ENCODE data around the gene CAPZB.

The CAPZB gene

GRCh38 chr1:19369396-19370090, 115.8 kb downstream of the CAPZB start:
- Histone ChIP-seq H3K4me3 (ENCODE audit: low read length) (no peak overlapping the region), H3K9me3 (ENCODE audit: low read length) (no peaks in the 10 kb centered on the region), H3K4me1 (ENCODE audit: insufficient read depth, low read length) (no peaks in the 10 kb centered on the region), H3K36me3 (ENCODE audit: insufficient read depth, low read length) (peaks cover 18% of the 10 kb centered on the region), H2AFZ (ENCODE audit: low read depth, low read length) (no peak overlapping the region), H3K27me3 (ENCODE audit: insufficient read depth, low read length) (no peaks in the 10 kb centered on the region)

- no peaks in the 10 kb centered on the region for H3K4me1 ChIP-seq (ENCODE audit: insufficient read depth, low read length)
- no peaks in the 10 kb centered on the region for H3K27me3 ChIP-seq (ENCODE audit: insufficient read depth, low read length)
- no peak overlapping the region for H3K4me3 ChIP-seq (ENCODE audit: low read length)
- no peak overlapping the region for H2AFZ ChIP-seq (ENCODE audit: low read depth, low read length)
- H3K9me3 ChIP-seq (ENCODE audit: low read length) = no peaks in the 10 kb centered on the region
- peaks cover 14% of the 10 kb centered on the region for H3K36me3 ChIP-seq (ENCODE audit: insufficient read depth, low read length)
These were observed 116.4 kb downstream of the CAPZB start for GRCh38 chr1:19368964-19369363.

GRCh38 chr1:19368050-19368449, 117.3 kb downstream of the CAPZB start:
- Histone ChIP-seq H3K4me1 (ENCODE audit: insufficient read depth, low read length) (no peaks in the 10 kb centered on the region), H3K9me3 (ENCODE audit: low read length) (no peaks in the 10 kb centered on the region), H3K36me3 (ENCODE audit: insufficient read depth, low read length) (peaks cover 11% of the 10 kb centered on the region)

GRCh38 chr1:19367584-19368041, 117.7 kb downstream of the CAPZB start:
- Histone ChIP-seq H3K4me3 (ENCODE audit: low read length) (no peak overlapping the region), H3K4me1 (ENCODE audit: insufficient read depth, low read length) (no peaks in the 10 kb centered on the region), H3K27me3 (ENCODE audit: insufficient read depth, low read length) (no peaks in the 10 kb centered on the region), H3K36me3 (ENCODE audit: insufficient read depth, low read length) (peaks cover 9% of the 10 kb centered on the region), H2AFZ (ENCODE audit: low read depth, low read length) (no peak overlapping the region), H3K9me3 (ENCODE audit: low read length) (no peaks in the 10 kb centered on the region)

More at GRCh38 chr1:19368050-19368449, 117.3 kb downstream of the CAPZB start:
- Histone ChIP-seq H3K4me3 (ENCODE audit: low read length) (no peak overlapping the region), H3K27me3 (ENCODE audit: insufficient read depth, low read length) (no peaks in the 10 kb centered on the region), H2AFZ (ENCODE audit: low read depth, low read length) (no peak overlapping the region)

- no peak overlapping the region for H3K4me3 ChIP-seq (ENCODE audit: low read length)
- H2AFZ ChIP-seq (ENCODE audit: low read depth, low read length) = no peak overlapping the region
- no peaks in the 10 kb centered on the region for H3K27me3 ChIP-seq (ENCODE audit: insufficient read depth, low read length)
- H3K4me1 ChIP-seq (ENCODE audit: insufficient read depth, low read length) = no peaks in the 10 kb centered on the region
- peaks cover 9% of the 10 kb centered on the region for H3K36me3 ChIP-seq (ENCODE audit: insufficient read depth, low read length)
- no peaks in the 10 kb centered on the region for H3K9me3 ChIP-seq (ENCODE audit: low read length)
These were observed 118.5 kb downstream of the CAPZB start for GRCh38 chr1:19366599-19367536.

GRCh38 chr1:19365721-19366120, 119.6 kb downstream of the CAPZB start:
- H3K27me3 ChIP-seq (ENCODE audit: insufficient read depth, low read length) = no peaks in the 10 kb centered on the region
- peaks cover 3% of the 10 kb centered on the region for H3K36me3 ChIP-seq (ENCODE audit: insufficient read depth, low read length)
- no peaks in the 10 kb centered on the region for H3K9me3 ChIP-seq (ENCODE audit: low read length)
- H3K4me3 ChIP-seq (ENCODE audit: low read length) = no peak overlapping the region
- H2AFZ ChIP-seq (ENCODE audit: low read depth, low read length) = no peak overlapping the region
- H3K4me1 ChIP-seq (ENCODE audit: insufficient read depth, low read length) = no peaks in the 10 kb centered on the region

- Histone ChIP-seq H3K9me3 (ENCODE audit: low read length) (no peaks in the 10 kb centered on the region), H3K4me1 (ENCODE audit: insufficient read depth, low read length) (no peaks in the 10 kb centered on the region), H2AFZ (ENCODE audit: low read depth, low read length) (no peak overlapping the region), H3K36me3 (ENCODE audit: insufficient read depth, low read length) (peaks cover 7% of the 10 kb centered on the region), H3K4me3 (ENCODE audit: low read length) (no peak overlapping the region), H3K27me3 (ENCODE audit: insufficient read depth, low read length) (no peaks in the 10 kb centered on the region)
These were observed 121.7 kb downstream of the CAPZB start for GRCh38 chr1:19363536-19364152.

GRCh38 chr1:19361611-19362147, 123.7 kb downstream of the CAPZB start:
- no peaks in the 10 kb centered on the region for H3K27me3 ChIP-seq (ENCODE audit: insufficient read depth, low read length)
- no peaks in the 10 kb centered on the region for H3K4me1 ChIP-seq (ENCODE audit: insufficient read depth, low read length)
- H3K9me3 ChIP-seq (ENCODE audit: low read length) = no peaks in the 10 kb centered on the region
- no peak overlapping the region for H2AFZ ChIP-seq (ENCODE audit: low read depth, low read length)
- no peak overlapping the region for H3K4me3 ChIP-seq (ENCODE audit: low read length)
- H3K36me3 ChIP-seq (ENCODE audit: insufficient read depth, low read length) = peaks cover 4% of the 10 kb centered on the region

- Histone ChIP-seq H2AFZ (ENCODE audit: low read depth, low read length) (no peak overlapping the region), H3K4me1 (ENCODE audit: insufficient read depth, low read length) (no peaks in the 10 kb centered on the region)
These were observed 124.3 kb downstream of the CAPZB start for GRCh38 chr1:19360843-19361610.

GRCh38 chr1:19360432-19360831, 124.9 kb downstream of the CAPZB start:
- Histone ChIP-seq H3K4me3 (ENCODE audit: low read length) (no peak overlapping the region), H3K36me3 (ENCODE audit: insufficient read depth, low read length) (peaks cover 17% of the 10 kb centered on the region), H3K27me3 (ENCODE audit: insufficient read depth, low read length) (no peaks in the 10 kb centered on the region), H3K4me1 (ENCODE audit: insufficient read depth, low read length) (no peaks in the 10 kb centered on the region), H2AFZ (ENCODE audit: low read depth, low read length) (no peak overlapping the region), H3K9me3 (ENCODE audit: low read length) (no peaks in the 10 kb centered on the region)

More at GRCh38 chr1:19360843-19361610, 124.3 kb downstream of the CAPZB start:
- Histone ChIP-seq H3K4me3 (ENCODE audit: low read length) (no peak overlapping the region), H3K9me3 (ENCODE audit: low read length) (no peaks in the 10 kb centered on the region), H3K36me3 (ENCODE audit: insufficient read depth, low read length) (peaks cover 11% of the 10 kb centered on the region), H3K27me3 (ENCODE audit: insufficient read depth, low read length) (no peaks in the 10 kb centered on the region)

- no peak overlapping the region for H2AFZ ChIP-seq (ENCODE audit: low read depth, low read length)
- H3K36me3 ChIP-seq (ENCODE audit: insufficient read depth, low read length) = peaks cover 18% of the 10 kb centered on the region
- H3K9me3 ChIP-seq (ENCODE audit: low read length) = no peaks in the 10 kb centered on the region
- no peaks in the 10 kb centered on the region for H3K27me3 ChIP-seq (ENCODE audit: insufficient read depth, low read length)
- H3K4me1 ChIP-seq (ENCODE audit: insufficient read depth, low read length) = no peaks in the 10 kb centered on the region
- H3K4me3 ChIP-seq (ENCODE audit: low read length) = no peak overlapping the region
These were observed 125.3 kb downstream of the CAPZB start for GRCh38 chr1:19360016-19360415.

- H3K36me3 ChIP-seq (ENCODE audit: insufficient read depth, low read length) = peaks cover 24% of the 10 kb centered on the region
- no peak overlapping the region for H3K4me3 ChIP-seq (ENCODE audit: low read length)
These were observed 126.0 kb downstream of the CAPZB start for GRCh38 chr1:19359357-19359756.

More at GRCh38 chr1:19359357-19359756, 126.0 kb downstream of the CAPZB start:
- Histone ChIP-seq H2AFZ (ENCODE audit: low read depth, low read length) (no peak overlapping the region), H3K9me3 (ENCODE audit: low read length) (no peaks in the 10 kb centered on the region), H3K27me3 (ENCODE audit: insufficient read depth, low read length) (no peaks in the 10 kb centered on the region), H3K4me1 (ENCODE audit: insufficient read depth, low read length) (no peaks in the 10 kb centered on the region)

All from neuron (in vitro differentiated cells).